ENCODE measurements around the gene DGLUCY. TPM values are rescaled to one million over a fixed set of nuclear protein-coding genes. Genes with fewer than 3 reads are reported as not detected.
"Not testable (repeated sequence)": the region's sequence is repeated elsewhere in the genome, so short reads cannot be mapped to it uniquely, and the experiment has no call there.

DGLUCY gene
- total RNA-seq, 1 donor: 97.5 TPM

- DNase-seq (ENCODE audit: low read depth in 2 of 3, low spot score in 2 of 3): no peak
Observed at GRCh38 chr14:91252871-91253794, 139.3 kb downstream of the DGLUCY start.

DNA sequence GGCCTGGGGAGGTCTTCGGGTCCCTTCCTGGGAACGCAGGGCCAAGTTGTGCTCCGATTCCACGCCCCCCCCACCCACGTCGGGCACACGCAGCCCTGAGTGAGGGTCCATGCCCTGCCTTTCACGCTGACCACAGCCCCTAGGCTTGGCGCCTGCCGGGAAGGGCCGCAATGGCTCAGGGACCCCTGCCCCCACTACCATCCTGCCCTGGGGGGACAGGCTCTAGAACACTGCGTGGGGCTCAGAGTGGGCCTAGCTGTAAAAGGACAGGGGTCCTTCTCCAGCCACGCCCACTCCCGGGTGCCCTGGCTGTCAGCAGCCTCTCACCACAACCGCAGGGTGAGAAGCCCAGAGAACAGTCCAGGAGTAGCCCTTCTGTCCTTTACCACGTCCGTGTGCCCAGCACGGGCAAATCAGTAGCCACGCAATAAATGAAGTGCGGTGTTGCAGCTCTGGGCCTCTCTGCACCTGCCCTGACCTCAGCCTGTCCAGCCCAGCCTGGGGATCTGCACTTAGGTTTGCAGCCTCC lies 140.0 kb downstream of the DGLUCY start:
- DNase-seq (ENCODE audit: low read depth in 2 of 3, low spot score in 2 of 3): no peak

DNA sequence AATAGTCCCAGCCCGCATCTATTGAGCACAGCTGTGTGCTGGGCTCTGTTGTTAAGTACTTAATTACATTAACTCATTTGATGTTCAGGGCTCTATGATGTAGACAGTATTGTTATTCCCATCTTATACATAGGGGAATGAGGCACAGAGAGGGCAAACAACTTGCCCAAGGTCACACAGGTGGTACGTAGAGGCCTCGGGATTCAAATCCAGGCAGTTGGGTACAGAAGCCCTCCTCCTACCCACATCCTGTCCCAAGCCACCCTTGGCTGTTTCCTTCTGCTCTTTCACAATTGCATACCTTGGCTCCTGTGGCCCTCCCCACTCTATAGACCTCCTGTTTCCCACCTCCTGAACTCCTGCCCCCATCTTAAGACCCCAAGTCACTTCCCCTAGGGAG lies 140.6 kb downstream of the DGLUCY start:
- DNase-seq (ENCODE audit: low read depth in 2 of 3, low spot score in 2 of 3): no peak

DNA sequence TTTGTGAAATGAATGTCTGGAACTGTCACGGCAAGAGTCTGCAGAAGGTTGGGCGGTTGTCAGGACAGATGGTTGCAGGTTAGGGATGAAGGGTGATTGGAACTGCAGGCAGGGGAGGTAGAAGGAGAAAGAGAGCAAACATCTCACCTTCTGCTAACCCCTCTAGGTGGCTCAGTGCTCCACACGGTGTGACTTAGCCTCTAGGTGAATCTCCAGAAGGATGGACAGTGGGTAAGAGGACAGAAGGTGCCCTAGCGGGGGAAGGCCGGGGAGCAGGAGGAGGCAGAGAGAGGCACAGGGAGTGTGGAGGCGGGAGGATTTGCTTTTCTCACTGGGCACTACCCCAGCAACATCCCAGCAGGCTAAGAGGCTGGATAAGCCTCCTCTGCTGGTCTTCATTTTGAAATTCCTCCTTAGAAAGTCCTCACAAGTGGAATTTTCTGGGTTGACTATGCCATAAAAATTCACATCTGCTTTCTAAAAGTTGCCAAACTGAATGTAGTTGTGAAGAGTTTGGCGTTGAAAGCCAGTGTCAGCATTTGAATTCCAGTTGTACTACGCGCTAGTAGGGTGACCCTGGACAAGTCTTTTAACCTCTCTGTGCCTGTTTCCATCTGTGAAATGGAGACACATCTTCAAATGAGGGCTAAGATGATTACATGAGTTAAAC lies 141.3 kb downstream of the DGLUCY start:
- DNase-seq (ENCODE audit: low read depth in 2 of 3, low spot score in 2 of 3): no peak

DNA sequence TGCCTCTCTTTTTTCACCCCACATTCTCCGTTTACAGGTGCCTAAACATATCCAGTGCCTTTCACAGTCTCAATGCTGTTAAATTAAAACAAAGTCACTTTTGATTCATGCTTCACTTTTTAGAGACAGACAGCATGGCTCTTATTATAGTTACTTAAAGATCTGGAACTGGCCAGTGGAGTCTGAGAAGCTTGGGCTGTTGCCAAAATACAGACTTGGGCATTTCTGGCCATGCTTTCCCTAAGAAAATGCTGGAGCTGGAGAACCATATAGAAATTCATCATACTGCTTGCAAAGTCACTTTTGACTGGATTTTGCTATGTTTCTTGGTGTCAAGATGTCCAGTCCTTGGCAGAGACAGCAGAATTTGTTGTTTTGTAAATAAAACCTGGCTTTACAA lies 142.8 kb downstream of the DGLUCY start:
- no peak for DNase-seq (ENCODE audit: low read depth in 2 of 3, low spot score in 2 of 3)

- DNase-seq (ENCODE audit: low read depth in 2 of 3, low spot score in 2 of 3): peak in 2 of 3 donors; percentile 55 to 77
Observed at GRCh38 chr14:91257328-91258010, 143.6 kb downstream of the DGLUCY start.

GRCh38 chr14:91258011-91258618 lies 144.2 kb downstream of the DGLUCY start:
- DNase-seq (ENCODE audit: low read depth in 2 of 3, low spot score in 2 of 3): no peak

GRCh38 chr14:91258876-91259275 lies 145.0 kb downstream of the DGLUCY start:
- no peak for DNase-seq (ENCODE audit: low read depth in 2 of 3, low spot score in 2 of 3)

- peak in 2 of 3 donors; percentile 54 to 88 for DNase-seq (ENCODE audit: low read depth in 2 of 3, low spot score in 2 of 3)
Observed at GRCh38 chr14:91261115-91261514, 147.2 kb downstream of the DGLUCY start.

DNA sequence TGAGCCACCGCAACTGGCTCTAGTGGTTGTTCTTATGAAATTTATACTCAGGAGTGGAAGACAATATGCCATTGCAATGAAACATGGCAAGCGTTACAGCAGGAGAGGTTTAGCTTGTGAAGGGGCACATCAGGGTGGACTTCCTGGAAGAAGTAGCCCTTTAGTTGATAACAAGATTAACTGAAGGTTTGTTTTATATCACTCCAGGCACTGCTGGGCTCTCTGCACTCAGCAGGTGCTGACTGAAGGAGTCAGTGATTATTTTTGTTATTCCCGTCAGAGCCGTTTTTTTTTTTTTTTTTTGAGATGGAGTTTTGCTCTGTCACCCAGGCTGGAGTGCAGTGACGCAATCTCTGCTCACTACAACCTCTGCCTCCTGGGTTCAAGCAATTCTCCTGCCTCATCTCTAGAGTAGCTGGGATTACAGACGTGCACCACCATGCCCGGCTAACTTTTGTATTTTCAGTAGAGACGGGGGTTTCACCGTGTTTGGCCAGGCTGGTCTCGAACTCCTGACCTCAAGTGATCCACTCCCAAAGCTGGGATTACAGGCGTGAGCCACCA lies 148.2 kb downstream of the DGLUCY start:
- no peak for DNase-seq (ENCODE audit: low read depth in 2 of 3, low spot score in 2 of 3)

GRCh38 chr14:91263329-91263728 lies 149.5 kb downstream of the DGLUCY start:
- no peak for DNase-seq (ENCODE audit: low read depth in 2 of 3, low spot score in 2 of 3)

GRCh38 chr14:91264151-91265150 lies 150.6 kb downstream of the DGLUCY start:
- DNase-seq (ENCODE audit: low read depth in 2 of 3, low spot score in 2 of 3): no peak

- no peak for DNase-seq (ENCODE audit: low read depth in 2 of 3, low spot score in 2 of 3)
Observed at GRCh38 chr14:91265404-91265803, 151.5 kb downstream of the DGLUCY start.

DNA sequence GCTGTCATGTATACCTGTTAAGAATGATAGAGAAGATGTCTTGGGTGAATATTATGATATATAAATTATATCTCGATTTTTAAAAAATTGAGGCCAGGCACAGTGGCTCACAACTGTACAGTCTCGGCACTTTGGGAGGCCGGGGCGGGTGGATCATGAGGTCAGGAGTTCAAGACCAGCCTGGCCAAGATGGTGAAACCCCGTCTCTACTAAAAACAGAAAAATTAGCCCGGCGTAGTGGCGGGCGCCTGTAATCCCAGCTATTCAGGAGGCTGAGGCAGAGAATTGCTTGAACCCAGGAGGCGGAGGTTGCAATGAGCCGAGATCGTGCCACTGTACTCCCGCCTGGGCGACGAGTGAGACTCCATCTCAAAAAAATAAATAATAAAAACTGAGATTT lies 152.4 kb downstream of the DGLUCY start:
- not testable (repeated sequence) for DNase-seq (ENCODE audit: low read depth in 2 of 3, low spot score in 2 of 3)

GRCh38 chr14:91267965-91268437 lies 154.1 kb downstream of the DGLUCY start:
- DNase-seq (ENCODE audit: low read depth in 2 of 3, low spot score in 2 of 3): no peak

DNA sequence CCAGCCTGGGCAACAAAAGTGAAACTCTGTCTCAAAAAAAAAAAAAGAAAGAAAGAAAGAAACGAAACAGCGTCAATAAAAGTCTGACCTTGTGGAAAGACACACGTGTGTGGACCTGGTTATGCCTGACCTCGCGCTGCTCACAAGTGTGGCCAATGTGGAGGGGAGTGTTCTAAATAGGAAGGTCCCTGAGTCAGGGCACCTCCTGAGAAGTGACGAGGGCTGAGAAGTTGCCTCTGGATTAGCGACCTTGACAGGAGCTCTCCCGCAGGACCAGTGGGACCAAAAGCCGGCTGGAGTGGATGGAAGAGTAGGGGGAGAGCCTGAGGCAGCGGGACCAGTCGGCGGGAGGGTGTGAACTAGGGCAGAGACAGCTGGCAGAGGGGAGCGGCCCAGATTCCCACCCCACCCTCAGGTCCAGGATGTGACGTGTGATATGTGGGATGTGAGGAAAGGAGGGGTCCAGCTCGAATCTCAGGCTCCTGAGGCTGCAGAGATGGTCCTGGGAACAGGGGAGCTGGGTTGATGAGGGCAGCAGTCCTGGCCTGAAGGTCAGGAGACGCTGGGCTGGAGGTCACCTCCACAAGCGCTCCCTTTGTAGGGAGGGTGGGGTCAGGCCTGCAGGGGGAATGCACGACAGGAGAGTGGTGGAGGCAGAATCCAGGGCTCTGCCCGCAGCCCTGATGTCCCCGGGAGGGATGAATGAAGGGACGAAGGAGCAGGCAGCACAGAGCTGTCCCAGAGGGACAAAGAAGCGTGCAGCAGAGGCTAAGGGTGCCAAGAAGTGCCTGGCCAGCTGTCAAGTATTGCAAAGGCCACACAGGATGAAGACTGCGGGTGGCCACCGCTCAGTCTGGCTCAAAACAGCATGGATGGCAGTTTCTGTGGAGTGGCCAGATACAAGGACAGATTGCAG lies 155.5 kb downstream of the DGLUCY start:
- no peak for DNase-seq (ENCODE audit: low read depth in 2 of 3, low spot score in 2 of 3)

GRCh38 chr14:91270188-91270587 lies 156.3 kb downstream of the DGLUCY start:
- DNase-seq (ENCODE audit: low read depth in 2 of 3, low spot score in 2 of 3): no peak

GRCh38 chr14:91270619-91271018 lies 156.7 kb downstream of the DGLUCY start:
- no peak for DNase-seq (ENCODE audit: low read depth in 2 of 3, low spot score in 2 of 3)

All from hematopoietic multipotent progenitor cell (in vitro differentiated cells).